GM18517 (cell line): Measurements from ENCODE around the gene MEP1B.
A peak's percentile ranks its signal among the peaks of the same experiment; 100 is the strongest.
"Not testable (repeated sequence)": the region's sequence is repeated elsewhere in the genome, so short reads cannot be mapped to it uniquely, and the experiment has no call there.

ENCODE experiments used
- ATAC-seq: cut with Tn5 transposase; IDR thresholded peaks from one replicate; pipeline ENCODE4 v1.9.1; 2021; ENCODE audit warnings: mild to moderate bottlenecking, moderate library complexity; ENCODE audit not compliant: unreplicated experiment

Gene MEP1B

DNA sequence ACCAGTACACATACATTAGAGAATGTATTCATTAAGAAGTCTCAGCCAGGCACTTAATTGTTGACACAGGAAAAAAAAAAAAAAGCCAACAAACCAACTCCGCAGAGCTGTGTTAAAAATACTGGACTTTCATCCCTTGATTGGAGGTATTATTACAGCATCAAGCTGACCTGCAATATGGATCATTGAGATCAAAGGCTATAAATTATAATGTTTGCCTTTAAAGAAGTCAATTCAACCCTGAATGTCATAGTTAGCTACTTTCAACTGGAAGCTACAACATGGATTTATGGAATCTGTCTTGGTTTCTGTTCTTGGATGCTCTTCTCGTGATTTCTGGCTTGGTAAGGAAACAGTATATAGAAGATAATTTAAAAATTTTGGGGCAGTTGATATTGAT lies at the start of gene MEP1B:
TSS of gene MEP1B (plus strand) at position 250 of the 400 bp plus-strand sequence. CDS start at position 282, 32 bp downstream.
- ATAC-seq, result no peak

DNA sequence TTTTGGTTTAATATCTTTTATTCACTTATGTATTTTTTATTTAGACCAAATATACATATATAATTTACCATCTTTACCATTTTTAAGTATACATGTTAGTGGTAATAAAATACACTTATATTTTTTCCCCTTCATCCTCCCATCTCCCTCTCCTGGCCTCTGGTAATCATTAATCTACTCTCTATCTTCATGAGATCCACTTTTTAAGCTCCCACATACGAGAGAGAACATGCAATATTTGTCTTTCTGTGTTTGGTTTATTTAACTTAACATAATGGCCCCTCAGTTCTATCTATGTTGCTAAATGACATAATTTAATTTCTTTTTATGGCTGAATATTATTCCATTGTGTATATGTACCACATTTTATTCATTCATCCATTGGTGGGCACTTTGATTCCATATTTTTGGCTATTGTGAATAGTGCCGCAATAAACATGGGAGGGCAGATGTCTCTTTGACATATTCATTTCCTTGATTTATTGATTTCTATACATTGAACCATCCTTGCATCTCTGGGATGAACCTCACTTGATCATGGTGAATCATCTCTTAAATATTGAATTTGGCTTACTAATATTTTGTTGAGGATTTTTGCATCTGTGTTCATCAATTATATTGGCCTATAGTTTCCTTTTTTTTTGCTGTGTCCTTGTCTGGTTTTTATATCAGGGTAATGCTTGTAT lies 41.5 kb upstream of the MEP1B start:
- no peak for ATAC-seq

DNA sequence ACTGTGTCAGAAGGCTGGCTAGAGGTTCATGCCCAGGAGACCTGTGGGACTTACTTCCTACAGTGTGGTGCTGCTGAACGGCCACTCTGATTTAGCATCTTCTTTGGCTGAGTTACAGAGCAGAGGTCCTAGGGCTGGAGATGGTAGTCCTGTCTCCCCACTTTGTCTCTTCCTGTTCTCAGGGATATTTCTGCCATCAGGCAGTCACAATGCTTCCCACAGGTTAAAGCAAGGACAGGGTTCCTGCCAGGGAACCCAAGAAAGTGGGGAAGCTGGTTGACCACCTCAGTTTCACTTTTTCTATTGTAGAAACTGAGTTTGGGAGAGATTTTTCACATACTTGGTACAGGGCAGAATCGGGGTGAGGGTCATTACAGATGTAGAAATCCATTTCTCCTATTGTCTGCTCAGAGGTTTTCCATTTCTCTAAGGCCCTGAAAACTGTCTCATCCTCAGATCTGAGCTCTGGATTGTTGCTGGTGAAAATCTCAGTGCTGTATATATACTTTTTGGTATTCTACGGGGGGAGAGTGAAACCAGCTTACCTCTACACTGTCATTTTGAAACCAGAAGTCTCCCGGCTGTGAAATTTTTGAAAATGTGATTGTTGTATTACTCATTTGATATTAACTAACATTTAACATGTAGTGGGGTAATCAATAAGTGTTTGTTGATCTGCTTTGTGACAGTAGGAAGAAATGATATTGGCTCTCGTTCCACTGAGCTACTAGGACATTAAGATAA lies 37.0 kb upstream of the MEP1B start:
- peak; percentile 83 for ATAC-seq

DNA sequence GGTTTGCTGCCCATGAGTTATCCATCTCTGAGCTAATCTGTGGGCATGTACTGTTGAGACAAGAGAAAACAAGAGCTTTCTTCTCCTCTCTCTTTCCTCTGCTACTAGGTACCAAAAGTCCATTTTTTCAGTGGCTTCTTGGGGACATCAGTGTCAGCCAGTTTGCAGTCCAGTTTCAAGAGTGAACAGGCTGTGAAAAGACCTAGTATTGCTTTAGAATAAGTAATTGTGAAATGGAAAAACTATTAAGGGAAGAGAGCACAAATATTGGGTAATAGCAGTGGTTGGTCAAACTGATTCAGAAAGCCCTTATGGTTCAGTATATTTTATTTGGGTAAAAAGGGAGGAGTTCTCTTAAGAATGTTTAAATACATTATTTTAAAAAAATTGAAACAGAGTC lies 33.0 kb upstream of the MEP1B start:
- no peak for ATAC-seq

DNA sequence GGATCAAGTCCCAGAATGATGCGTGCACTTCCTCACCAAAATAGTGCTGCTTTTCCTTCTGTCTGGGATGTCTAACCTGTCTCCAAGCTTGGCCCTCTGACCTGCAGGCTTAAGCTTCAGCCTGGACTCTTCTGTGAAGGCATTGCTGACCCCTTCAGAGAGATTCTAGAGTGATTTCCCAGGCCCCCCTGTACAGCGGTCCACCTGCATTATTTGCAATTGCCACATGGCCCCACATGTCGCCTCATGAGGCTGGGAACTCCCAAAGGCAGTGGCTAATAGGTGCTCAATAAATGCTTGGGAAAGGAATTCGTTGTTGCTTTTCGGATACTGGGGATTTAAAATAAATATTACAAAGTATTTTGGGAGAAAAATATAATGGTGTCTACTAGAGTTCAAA lies 32.3 kb upstream of the MEP1B start:
- no peak for ATAC-seq

DNA sequence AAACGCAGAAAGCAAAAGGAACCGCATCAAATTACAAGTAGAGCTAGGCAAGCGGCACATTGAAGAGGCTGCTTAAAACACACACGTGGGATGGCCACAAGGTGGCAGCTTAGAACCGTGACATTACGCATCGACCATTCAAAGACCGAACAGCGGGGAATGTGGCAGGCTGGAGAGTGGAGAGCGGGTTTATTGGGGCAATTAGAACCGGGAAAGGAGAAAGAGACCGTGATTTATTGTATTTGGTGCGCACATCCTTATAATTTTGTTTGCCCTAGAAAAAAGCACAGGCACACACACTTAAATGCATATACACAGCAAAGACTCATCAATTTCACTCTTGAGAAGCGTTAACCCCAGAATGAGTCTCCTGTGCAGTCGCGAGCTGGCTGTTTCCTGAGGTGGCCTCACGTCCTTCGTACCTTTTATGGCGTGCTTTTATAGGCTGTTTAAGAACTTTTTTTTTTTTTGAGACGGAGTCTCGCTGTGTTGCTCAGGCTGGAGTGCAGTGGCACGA lies 31.7 kb upstream of the MEP1B start:
- peak; percentile 93 for ATAC-seq

DNA sequence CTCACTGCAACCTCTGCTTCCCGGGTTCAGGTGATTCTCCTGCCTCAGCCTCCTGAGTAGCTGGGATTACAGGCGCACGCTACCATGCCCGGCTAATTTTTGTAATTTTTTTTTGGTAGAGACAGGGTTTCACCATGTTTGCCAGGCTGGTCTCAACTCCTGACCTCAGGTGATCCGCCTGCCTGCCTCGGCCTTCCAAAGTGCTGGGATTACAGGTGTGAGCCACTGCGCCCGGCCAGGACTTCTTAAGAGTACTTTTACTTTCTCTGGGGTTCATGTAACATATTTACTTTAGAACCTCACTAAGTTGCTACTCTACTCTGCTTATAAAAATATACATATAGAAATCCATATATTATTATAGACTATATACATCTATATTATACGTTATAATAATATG lies 31.2 kb upstream of the MEP1B start:
- not testable (repeated sequence) for ATAC-seq

DNA sequence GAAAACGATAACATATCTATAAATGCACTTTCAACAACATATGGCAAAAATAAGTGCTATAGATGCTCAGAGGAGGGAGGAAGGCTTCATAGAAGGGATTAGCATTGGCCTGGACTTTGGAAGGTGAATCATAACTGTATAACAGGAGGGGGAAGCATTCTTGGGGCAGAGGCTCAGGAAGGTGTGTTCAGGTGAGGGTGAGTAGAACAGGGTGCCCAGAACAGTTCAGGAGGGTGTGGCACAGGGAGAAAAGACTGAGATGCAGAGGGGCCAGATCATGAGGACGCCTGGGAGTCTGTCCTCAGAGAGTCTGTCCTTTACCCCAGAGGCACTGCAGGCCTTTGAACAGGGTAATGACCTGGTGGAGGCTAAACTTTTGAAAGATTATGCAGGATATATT lies 29.3 kb upstream of the MEP1B start:
- ATAC-seq, result no peak

DNA sequence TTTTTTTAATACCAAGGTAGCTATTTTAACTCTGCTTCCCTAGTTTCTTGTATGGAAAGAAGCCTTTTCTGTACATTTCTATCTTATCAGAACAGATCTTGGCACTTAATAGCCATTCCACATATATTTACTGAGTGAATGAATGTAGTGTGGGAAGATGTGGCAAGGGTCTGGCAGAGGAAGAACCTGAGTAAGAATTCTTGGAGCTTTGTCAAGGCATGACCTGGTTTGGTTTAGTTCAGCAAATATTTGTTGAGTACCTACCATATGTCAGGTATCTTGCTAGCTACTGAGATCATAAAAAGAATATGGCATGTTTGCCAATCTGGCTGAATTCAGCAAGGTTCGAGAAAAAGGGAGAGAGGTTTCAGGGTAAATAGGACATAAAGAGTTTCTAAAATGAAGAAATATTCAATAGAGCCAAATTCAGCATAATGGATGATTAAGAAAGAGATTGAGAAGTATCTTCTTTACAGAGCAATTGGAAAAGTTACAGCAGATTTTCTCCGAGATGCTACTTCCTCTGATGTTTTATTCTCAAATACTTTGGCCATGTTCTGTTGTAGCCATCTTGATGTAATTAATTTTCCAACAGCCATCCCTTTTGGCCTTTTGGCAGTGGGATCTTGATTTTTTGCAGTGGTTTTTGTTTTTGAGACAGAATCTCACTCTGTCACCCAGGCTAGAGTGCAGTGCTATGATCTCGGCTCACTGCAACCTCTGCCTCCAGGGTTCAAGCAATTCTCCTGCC lies 21.7 kb upstream of the MEP1B start:
- no peak for ATAC-seq

DNA sequence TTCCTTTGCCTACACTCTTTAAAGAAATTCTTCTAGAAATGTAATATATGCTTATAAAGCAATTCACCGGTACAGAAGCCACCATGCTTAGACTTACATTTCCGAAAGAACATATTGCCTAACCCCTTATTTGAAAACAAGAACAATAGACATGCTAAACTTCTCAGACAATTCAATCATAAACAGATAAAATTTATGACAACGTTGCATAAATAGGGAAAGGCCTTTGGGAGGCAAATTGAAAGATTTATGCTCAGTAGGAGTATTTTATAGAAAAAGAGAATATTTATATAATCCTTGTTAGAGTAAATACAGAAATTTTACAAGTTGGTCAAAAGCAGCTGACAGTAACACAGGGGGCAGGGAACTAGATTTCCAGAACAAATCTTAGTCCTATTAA lies 16.2 kb upstream of the MEP1B start:
- ATAC-seq, result no peak

DNA sequence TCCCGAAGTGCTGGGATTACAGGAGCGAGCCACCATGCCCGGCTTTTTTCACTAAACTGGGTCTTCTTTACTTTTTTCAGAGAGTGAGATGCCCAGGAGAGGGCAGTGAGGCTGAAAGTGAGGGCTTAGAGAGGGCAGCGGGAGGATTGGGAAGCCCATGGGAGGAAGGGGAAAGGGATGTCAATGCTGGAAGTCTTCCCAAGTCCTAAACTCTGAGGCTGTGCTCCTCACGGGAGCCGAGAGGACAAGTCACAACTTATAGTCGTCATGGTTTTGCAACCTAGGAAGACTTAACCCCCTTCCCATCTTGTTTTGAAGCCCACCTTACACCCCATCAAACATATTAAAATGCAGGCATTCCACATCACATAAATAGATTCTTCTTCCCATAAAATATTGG lies 15.1 kb upstream of the MEP1B start:
- ATAC-seq, result no peak

DNA sequence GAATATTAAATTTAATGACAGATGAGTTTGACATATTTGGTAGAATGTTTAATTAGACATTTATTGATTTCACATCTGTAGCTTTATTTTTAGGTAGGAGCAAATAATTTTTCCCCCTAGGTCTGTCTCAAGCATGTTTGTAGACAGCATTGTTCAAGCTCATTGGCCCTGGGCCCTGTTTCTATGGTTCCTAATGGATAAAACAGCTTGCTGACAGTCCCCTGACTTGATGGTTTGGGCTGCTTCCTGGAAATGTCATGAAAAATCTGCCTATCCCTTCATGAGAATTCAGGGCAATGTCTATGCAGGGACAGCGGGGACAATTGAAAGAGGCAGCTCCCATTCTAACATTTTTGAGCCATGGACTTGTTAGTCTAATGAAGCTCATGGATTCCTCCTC lies 14.6 kb upstream of the MEP1B start:
- ATAC-seq, result no peak

DNA sequence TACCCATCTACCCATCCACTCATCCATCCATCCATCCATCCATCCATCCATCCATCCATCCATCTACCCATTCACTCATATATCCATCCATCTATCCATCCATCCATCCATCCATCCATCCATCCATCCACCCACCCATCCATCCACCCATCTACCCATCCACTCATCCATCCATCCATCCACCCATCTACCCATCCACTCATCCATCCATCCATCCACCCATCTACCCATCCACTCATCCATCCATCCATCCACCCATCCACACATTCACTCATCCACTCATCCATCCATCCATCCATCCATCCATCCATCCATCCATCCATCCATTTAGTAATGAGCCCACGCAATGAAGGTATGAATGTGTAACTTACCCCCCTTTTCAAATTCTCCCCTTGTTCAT lies 13.1 kb upstream of the MEP1B start:
- ATAC-seq, result not testable (repeated sequence)

DNA sequence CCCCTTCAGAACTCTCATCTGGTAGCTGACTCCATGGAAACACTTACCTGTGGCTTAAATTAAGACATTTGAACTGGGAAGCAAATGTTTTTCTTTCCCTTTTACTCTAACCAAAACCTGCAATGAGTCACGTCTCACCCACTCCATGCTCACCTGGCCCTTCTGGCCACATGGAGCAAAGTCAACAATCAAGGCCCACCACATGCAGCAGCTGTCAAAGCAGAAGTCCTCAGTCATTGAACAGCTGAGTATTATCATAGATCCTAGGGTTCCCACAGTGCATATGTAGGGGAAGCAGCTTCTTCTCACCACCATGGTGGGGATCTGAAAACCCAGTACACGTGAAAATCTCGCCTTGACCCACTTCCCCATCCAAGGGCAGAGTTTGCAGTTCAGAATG lies 12.3 kb upstream of the MEP1B start:
- ATAC-seq, result no peak

DNA sequence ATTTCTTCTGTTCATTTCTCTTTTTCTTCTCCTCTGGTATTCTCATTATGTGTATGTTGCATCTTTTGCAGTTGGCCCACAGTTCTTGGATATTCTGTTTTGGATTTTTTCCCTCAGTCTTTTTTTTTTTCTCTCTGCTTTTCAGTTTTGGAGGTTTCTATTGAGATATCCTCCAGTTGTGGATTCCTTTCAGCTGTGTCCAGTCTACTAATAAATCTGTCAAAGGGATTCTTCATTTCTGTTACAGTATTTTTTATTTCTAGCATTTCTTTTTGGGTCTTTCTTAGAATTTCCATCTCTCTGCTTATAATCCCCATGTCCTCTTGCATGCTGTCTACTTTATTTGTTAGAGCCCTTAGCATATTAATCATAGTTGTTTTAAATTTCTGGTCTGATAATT lies 6.3 kb upstream of the MEP1B start:
- ATAC-seq, result no peak

DNA sequence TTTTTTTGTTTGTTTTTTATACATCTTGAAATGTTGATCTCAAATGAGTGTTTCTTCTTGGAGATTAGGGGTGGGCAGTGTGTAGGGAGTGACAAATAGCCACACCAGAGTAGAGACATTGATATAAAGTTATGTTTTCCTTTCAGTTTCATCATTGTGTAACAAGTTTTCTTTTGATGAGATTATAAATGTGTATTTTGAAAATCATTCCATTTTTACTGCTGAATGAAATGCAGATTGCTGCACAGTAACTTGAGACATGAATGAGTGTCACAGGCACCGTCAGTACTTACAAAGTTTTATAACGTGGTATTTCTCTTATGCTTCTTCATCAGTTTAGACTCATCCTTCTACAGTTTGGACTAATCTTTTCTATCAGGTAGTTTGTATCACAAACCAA lies 370 bp downstream of the MEP1B start:
- ATAC-seq, result no peak

DNA sequence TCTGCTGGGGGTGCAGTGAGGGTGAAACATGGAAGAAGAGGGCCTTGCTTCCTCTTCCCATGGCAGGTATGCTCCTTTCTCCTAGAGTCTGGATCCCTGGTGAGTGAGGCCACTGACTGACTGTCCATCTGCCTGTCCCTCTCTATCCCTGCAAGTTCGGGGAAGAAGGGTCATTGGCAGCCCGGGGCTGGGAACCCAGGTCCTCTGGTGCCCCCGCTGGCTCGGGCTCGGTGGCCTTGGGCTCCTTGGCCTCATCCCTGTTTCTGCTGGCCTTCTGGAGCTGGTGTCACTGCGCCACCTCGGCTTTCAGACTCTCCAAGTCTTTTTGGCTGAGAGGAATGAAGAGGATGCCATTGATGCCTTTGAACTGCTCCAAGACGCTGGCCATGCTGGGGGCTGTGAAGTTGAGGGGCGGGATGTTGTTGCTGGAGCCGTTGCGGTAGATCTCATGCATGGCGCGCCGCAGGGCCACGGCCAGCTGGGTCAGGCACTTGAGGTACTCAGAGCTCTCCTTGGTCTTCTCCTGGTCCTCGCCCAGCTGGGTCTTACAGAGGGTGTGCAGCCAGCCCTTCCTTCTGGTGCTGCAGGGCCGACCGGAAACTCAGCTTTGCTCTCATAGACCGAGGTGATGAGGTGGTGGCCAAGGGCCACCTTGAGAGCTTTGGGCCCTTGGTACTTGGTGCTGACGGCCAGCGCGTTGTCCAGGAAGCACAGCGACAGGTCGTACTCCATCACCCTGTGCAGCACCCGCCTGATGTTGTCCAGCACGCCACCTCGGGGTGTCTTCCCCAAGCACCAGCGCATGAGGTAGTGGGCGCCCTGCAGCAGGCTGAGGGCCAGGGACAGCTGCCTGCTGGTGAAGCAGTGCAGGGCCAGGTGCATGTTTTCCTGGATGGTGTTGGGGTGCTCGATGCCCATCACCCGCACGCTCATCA lies 6.3 kb downstream of the MEP1B start:
- ATAC-seq, result no peak

DNA sequence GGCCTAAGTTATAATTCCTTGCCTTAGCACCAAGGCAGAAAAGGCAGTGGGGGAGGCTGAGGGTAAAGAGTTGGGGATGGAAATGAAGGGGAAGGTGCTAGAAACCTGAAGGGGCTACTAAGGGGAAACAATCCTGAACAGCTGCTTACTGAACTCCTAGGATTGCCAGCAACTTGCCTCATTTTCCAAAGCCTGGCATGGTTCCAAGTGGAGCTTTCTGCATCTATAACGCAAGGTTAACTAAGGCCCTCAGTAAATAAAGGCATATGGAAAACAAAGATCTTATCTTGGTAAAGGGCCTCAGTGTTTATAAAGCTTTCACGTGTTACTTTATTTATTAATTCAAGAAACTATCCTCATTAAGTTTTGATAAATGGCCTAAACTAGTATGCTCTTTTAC lies 10.9 kb downstream of the MEP1B start:
- ATAC-seq, result no peak

DNA sequence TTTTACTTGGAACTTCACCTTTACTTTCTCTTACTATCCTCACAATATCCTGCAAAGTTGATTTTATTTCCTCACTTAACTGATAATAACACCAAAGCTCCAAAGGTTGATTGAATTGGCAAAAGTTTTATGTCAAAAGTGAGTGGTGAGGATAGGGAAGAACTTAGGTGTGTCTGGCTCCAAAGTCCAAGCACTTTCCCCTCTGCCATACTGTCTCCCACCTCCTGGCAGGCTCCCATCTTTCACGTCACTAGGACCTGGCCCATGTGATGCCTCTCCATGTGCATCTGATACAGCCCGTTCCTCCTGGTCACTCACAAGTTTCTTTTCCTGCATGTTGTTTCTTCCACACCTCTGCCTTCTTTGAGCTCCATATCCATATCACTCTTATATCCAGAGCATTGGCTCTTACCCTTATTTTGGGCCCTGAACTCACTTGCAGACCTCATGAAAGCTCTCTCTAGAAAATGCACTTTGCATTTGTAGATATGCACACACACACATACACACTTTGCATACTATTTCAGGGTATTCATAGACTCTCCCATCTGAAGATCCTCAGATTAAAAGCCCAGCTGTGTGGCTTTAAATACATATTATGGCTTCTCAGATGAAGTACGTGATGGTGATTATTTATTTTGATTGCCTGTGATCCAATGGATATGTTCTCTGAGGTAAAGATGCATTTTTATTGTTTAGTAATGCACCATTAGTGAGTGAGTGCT lies 12.3 kb downstream of the MEP1B start:
- no peak for ATAC-seq

DNA sequence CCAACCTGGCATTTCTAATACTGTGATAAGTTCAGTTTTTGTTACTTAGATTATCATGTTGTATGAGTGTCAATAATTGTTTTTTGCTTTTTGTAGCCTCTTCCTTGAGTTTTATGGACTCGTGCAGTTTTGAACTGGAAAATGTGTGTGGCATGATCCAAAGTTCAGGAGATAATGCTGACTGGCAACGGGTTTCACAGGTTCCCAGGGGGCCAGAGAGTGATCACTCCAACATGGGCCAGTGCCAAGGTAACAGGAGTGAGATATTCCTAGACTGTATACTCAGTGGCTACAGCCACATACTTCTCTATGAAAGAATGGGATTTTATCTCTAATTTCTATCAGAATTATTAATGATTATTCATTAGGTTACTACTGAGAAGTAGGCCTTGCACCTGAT lies 18.2 kb downstream of the MEP1B start:
- no peak for ATAC-seq
